SK-N-DZ (cell line): ENCODE measurements around the gene LRFN2.

Experiments
- DNase-seq: peaks from one replicate; pipeline ENCODE4 v3.0.0-alpha.2; 2015; ENCODE audit warnings: low spot score

The LRFN2 gene

DNA sequence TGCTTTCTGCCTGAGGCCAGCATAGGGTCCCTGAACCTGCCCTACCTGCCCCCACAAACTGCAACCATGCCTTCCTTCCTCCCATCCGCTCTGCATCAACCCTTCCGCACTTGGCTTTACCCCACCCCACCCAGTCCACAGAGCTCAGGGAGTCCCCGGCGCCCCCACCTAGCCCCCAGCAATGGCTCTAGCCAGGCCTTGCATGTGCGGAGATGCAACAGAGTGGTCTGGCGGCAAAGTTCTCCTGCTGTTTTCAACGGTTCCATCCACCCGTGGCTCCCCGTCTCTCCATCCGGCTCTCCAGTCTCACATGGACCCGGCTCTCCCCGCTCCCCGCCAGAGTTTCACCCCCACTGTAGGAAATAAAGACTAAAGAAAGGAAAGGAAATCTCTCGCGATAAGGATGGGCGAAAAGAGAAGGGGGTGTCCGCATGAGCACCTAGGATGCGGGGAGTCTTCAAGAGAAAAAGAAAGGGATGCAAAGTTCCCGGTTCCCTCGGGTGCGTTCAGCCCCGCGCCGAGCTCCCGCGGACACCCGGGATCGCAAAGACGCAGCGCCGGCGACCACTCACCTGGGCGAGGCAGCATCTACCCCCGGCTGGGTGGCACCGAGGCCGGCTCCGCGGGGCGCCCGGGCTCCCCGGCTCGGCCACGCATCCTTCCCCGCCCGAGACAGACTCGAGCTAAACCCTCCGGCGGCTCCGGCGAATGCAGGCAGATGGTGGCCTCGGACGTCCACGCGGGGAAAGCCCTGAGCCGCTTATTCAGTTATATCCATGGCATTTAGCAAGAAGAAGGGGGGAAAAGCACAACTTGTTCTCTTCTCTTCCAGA is 579 bp downstream of the LRFN2 start:
- DNase-seq = no peak

DNA sequence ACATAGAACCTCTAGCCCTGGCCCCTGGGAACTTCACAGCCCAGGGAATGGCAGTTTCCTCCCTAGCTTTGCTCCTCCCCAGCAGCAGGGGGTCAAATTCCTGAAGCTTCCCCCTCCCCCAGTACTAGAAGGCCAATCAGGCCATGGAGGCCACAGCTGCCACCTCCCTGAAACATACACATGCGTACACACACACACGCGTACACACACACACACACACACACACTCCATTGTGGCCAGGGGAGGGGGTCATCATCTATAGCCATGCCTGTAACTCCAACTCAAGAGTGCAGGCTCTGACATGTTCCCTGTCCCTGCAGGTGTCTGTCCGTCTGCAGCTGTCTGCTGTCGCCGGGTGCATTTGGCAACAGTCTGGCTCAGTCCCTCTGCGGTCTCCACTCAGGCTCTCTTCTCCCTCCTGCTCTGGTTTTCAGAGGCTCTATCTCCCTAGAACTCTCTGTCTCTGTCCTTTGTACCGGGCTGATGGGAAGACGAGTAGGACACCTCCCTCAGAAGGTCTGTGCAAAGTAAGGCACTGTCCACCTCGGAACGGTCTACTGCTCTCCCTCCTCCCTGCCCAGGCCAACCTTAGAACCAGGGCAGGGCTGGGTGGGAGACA is 1.4 kb downstream of the LRFN2 start:
- DNase-seq = peak; percentile 11

DNA sequence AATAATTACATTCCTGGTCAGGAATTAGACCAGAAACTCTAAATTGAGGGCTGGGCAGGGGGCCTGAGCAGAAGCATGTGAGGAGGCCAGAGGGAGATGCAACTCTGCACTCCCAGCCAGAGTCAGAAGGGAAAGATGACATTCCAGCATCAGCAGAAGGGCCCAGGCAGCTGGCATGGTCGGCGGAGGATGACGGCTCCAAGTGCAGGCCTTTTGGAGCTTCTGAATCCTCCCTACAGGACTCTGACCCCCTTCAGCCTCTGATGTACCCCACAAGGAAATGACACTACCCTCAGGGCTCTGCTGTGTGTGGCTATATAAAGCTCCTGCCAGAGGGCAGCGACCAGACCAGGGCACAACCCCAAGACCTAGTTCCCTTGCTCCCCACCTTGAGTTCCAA is 1.9 kb downstream of the LRFN2 start:
- no peak for DNase-seq

DNA sequence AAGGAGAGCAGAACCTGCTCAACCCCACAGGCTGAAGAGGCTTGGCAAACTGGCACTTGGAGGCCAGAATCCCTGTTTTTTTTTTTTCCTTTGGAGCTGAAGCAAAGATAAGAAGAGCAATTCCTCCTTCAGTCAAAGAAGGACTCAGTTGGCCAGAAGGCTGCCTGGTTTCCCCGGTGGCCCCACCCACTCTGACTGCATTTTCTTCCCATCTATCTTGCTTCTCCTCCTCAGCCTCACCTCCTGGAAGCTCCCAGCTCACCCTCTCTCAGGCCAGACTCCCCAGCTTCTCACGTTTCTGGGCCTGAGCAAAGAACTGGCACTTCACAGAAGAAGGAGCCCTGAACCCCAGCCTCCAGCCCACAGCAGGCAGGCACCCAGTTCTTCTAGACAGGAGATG is 2.4 kb downstream of the LRFN2 start:
- no peak for DNase-seq

DNA sequence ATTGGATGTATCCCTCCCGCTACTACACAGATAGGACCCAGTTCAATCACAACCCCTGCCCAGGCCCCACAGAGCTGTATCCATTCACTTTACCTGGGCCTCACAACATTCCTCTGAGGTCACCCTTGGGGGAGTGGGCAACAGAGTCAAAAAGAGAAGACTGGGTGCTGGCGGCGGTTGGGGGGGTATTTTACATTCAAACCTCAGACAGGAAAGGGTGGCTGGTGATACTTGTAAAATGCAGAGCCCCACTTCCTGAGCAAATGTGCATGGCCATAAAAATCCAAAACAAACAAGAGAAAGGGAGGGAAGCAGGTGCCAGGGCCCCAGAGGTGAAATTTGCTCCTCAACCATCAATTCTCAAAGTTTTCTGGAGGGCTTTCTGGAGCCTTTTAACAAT is 3.5 kb downstream of the LRFN2 start:
- DNase-seq = no peak

DNA sequence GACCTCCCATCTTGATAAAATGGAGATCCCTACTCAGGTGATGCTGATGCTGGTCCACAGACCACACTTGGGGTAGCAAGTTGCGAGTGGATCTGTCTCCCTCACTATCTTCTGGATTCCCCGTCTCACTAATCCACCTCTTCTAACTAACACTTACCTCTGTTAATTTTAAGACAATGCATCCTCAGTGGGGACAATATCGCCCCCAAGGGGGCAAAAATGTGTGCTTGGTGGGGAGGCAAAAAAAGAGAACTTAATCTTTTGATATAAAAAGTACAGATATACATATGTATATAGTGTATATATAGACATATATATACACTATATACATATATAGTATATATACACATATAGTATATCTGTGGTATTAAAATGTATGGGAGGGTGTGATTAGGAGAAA is 4.3 kb downstream of the LRFN2 start:
- no peak for DNase-seq

DNA sequence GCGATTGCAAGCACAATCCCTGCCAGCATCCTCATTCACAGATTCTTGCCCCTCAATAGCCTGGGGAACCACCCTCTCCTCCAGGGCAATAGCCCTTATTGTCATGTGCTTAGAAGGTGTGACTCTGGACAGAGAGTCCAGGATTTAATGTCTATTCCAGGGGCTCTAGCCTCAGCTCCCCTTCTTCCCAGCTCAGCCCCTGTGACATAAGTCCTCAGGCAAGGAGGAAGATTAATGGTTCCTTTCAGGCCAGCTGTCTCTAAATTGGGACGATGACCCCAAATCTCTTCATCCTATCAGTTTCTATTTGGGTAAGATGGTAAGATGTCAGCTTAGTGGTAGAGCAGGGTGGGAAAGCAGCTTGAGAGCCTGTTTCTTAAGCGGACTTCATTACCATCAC is 8.1 kb downstream of the LRFN2 start:
- DNase-seq = no peak

DNA sequence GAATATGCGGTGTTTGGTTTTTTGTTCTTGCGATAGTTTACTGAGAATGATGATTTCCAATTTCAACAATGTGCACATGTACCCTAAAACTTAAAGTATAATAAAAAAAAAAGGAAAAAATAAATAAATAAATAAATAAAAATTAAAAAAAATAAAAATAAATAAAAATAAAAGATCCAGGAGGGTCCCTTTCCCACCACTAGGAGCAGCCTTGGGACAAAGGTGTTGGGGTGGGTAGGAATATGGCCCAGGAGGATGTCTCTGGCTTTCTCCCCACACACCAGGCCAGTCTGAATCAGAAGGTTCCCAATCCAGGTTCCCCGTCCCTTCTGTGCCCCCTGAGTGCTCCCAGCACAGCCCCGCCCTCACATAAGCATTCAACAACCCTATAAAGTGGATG is 9.5 kb downstream of the LRFN2 start:
- no peak for DNase-seq

DNA sequence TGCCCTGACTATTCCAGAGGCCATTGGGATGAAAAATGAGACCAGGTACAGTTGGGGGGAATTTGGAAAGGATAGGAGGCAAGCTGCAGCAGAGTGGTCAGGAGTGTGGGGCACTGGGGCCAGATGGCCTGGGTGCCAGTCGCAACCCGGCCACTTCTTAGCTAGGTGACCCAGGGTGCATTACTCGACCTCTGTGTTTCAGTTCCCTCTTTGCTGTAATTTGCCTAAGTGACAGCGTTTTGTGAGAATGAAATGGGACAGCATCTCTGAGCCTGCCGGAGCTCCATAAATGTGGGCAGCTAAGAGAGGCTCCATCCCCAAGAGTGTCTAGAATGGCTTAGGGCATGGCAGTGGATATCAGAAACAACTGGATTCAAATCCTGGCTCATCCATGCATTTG is 13.9 kb downstream of the LRFN2 start:
- DNase-seq = no peak

DNA sequence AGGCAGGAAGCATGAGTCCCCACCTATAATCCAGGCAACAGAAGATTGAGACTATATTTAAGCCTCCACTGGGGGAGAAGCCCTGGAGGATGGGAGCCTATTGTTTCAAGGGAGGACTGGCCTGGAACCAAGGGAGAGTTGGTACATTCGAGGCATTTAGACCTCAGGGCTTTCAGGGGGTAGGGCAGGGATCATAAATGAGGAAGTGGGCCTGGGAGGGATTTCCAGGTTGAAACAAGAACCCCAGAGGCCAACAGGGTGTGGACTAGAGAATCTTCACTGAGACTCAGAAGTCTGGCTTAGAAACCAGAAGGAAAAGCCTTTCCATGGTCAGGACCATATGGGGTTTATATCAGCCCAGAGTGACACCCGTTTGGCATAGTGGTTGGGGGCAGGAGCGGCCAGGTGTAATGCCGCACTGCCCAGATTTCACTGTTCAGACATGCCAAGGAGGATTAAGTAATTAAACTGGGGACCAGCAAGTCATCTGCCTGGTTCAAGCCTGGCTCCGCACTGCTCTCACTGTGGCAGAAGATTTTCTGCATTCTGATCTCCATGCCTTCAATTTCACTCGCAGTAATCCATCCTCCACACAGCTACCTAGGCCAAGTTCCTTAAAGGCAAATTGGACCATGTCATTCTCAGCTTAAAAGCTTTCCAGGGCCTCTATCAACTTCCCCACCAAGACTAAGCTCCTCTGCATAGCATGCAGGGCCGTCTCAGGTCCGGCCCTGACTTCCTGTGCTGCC is 17.8 kb downstream of the LRFN2 start:
- DNase-seq = no peak

DNA sequence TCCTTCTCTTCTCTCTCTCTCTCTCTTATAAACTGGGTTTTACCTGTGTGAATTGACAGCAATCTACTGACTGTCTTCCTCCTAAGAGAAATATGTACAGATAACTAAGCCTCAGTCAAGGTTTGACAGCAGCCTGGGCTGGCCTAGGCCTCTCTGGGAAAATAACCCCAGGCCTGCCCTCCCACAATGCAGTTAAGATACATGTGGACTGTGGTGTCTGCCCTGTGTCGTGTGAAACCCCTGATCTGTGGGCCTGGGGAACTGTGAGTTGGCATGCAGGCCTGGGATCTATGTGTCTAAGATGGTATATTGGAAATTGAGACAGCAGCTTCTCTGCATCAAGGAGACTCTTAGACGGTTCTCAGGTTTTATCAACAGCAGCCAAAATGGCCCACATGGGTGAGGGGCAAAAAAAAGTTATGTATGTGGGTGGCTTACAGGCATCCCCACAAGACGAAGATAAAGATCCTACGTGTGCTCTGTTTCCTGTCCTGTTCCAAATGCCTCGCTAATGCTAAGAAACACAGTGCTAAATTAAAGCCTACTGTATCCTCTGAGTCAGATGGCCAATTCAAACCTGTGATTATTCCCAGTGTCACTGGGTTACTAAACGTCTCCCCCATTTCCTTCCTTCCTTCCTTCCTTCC is 19.0 kb downstream of the LRFN2 start:
- DNase-seq = no peak

DNA sequence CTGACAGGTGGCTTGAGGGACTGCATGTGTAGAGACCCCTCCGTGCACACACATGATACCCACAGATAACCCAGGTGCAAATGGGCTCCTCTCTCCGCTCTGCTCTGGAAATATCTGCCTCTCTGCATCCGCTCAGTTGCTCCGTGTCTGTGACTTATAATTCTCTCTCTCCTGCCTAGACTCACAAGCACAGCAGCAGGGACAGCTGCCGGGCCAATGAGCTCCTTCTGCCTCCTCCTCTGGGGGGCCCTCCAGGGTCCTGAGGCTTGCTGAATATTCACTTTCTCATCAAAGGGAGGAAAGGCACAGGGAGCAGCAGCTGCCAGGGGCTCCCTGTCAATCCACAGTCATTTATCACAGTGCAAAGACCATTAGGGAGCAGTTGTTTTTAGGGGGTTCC is 24.1 kb downstream of the LRFN2 start:
- no peak for DNase-seq

DNA sequence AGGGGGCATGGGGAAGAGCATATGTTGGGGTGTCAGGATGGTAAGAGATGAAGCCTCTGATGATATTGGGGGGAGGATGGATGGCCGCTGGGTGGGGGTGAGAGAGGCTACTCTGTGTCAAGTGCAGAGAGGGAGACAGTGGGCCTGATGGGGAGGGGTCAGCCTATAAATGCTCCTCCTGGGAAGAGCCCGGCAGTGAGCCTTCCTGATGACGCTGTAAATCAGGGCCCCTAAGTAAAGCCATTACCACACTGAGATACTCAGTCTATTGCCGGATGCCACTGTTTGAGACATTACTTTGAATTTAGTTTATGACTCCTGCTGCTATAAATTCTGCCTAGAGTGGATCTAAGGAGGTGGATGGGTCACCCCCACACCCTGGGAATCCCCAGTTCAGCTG is 28.1 kb downstream of the LRFN2 start:
- no peak for DNase-seq

DNA sequence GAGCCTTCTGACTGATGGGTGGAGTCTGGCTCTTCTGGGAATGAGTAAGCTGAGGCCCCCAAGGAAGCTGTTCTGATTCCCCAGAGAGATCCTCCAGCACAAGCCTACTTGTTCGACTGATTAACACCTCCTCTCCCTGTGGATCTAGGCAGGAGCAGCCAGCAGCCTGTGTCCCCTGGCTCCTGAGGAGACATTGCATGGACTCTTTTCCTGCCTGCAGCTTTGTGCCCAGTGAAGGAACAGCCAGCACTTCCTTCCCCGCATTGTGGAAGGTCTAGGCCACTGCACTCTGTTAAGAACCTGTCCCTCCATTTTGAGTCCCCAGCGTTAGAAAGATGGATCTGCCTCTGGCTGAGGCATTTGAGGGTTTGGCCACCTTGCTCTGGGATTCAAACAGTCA is 29.1 kb downstream of the LRFN2 start:
- no peak for DNase-seq

DNA sequence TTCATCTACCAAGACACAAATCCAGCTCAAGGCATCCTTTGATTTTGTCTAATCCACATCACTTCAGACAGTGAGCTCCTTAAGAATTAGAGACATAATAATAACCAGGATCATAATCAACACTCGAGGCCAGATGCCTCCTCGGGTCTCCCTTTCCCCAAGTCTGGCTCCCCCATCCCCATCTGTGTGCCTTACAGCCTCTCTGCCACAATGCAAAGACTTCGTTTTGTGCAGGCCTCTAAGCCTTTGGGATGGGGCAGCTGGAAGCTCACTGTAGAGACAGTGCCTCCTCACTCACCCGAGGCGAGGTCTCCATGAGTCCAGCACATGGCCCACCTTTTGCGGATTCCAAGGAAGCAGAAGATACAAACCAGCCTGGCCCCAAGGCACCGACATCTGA is 30.3 kb downstream of the LRFN2 start:
- no peak for DNase-seq

DNA sequence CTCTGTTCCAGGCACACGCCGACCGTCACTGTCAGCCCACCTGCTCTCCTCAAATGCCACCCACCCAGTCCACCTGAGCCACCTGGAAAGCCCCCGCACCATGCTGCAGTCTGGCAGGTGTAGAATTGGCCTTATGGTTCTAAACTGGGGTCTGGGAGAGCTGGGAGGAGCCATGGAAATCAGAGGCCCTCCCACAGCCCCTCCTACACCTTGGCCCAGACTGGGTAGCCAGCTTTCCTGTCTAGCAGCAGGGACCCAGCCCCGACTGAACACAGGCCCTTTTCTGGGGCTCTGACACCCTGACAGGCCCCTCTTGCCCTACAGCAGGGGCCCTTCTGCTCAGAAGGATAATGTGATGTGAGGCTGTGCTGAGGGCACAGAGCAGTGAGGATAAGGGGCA is 31.1 kb downstream of the LRFN2 start:
- DNase-seq = no peak

DNA sequence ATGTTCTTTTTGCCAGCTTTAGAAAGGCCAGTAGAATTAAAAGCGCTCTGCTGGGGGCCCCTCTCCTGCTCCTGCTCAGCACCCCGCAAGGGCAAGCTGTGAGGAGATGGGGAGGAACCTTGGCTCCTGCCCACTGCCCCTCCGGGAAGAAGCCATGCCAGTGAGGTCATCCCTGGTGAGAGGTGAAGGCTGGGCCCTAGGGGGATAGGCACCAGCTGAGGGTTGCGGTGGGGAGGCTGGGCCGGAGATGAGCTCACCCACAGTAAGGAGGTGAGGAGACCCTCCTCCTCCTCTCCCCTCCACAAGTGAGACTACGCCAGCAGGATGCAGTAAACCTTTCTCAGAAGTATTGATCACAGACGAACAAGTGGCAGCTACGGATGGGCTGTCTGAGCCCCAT is 32.1 kb downstream of the LRFN2 start:
- DNase-seq = no peak

DNA sequence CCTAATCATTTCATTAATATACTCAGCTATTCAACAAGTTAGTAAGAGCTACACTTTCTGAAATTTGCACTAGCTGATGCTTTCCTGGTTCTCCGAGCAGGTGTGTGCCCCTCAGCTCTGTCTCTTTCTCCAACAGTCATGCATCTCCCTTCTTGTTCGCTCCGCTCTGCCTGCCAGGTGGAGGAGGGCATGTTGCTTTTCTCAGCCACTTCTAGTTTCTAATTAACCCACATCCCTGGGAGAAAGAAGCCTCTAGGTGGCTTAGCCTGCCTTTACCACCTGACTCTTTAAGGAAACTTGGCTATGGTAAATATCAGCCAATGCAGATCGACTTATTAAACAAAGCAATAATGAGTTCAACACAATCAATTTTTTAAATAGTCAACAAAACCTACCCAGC is 34.2 kb downstream of the LRFN2 start:
- DNase-seq = no peak

DNA sequence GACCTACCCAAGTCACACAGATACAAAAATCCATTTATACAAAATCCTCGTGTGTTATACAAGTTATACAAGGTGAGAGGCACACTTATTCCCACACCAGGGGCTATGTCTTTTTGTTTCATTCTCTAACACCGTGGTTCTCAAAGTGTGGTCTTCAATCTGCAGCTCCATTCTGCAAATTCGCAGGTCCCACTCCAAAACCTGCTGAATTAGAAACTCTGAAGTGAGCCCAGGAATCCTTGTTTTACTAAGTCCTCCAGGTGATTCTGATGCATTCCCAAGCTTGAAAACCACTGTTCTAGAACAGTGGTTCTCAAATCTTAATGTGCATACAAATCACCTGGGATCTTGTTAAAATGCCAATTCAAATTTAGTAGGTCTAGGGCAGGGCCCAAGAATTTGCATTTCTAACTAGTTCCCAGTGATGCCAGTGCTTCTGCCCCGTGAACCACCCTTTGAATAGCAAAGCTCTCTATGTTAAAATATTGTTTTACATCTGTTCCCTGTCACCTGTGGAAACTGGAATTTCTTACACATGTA is 35.1 kb downstream of the LRFN2 start:
- DNase-seq = no peak

DNA sequence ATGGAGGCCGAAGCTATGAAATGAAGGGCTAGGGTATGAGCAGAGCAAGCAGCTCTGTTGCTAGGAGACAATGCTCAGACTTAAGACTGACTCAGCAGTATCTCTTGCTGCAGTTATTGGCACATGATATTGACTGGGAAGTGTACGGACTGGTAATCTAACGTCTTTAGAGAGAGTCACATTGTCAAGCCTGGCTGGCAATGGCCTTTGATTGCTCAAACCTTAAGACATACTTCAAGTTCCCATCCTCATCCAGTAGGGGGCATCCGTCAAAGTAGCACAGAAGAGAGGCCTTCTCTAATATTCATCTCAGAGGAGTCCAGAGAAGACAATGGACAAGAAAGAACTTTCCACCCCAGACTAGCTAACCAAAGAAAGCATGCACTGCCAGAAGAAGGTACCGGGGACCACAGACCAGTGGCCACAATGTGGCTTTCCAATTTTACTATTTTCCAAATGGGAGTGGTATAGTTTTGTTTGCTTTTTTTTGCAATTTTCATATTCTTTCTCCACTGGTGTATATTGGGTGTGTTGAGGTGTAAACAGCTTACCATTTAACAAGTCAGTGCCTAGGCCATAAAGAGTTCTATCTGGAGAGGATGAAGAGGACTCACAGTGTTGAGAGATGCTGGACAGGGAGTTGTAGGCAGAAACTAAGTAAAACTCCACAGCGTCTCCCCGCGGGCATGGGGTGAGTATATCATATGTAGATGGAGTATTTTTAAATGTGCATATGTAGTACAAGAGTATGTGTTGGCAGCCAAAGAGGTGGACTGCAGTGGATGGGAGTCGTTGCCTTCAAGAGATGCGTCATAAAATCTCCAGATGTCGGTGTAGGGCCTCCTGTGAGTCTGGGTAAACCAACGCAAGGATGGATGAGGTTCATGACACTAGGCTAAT is 36.7 kb downstream of the LRFN2 start:
- peak; percentile 42 for DNase-seq

DNA sequence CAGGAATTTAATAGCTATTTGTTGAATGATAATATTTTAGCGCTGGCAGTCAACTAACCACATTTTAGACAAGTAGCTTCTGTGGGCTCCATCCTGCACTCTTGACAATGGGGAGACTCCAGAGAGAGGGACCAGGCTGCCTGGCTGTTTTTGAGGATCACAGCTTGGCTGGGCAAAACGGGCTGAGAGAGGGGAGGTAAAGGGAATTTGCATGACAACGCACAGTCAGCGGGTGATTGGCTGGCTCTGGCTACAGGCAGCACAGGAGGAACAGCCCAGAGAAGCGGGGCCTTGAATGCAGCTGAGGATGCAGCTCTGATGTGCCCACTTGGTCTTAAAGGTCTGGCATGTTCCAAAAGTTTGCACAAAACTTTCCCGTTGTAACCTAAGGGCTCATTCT is 41.2 kb downstream of the LRFN2 start:
- DNase-seq = peak; percentile 29
